HL-60 (cell line): Measurements from ENCODE around the gene MEIKIN.
A peak's percentile ranks its signal among the peaks of the same experiment; 100 is the strongest.

Experiments used
- DNase-seq, 2 experiments: peaks; one replicate each; pipeline ENCODE4 v3.0.0-alpha.2; 2010 to 2020; ENCODE audit warnings: low read depth in 1 of 2, low spot score in 1 of 2
- H3K27ac ChIP-seq: fragments of 250-450 bp; sonication (Bioruptor Pico); replicated peaks from 2 replicates; pipeline ENCODE4 v1.5.1; 2020; ENCODE audit warnings: mild to moderate bottlenecking, moderate library complexity
- H3K27me3 ChIP-seq: fragments of 250-450 bp; sonication (Bioruptor Pico); 2 replicates; pipeline ENCODE4 v1.5.1; 2021; ENCODE audit warnings: mild to moderate bottlenecking, moderate library complexity; ENCODE audit not compliant: insufficient read depth, poor library complexity, severe bottlenecking
- H3K4me3 ChIP-seq: replicated peaks from 2 replicates; pipeline ENCODE4 v1.5.1; 2011; ENCODE audit warnings: mild to moderate bottlenecking, control low read depth, low read length; ENCODE audit not compliant: insufficient read depth
- GABPA ChIP-seq: IDR thresholded peaks from 2 replicates; pipeline ENCODE4 v1.6.1; 2012; ENCODE audit warnings: low read depth
- POLR2AphosphoS5 ChIP-seq: IDR thresholded peaks from 2 replicates; pipeline ENCODE4 v1.6.1; 2012; ENCODE audit warnings: low read depth
- SPI1 ChIP-seq: IDR thresholded peaks from 2 replicates; pipeline ENCODE4 v1.6.1; 2012; ENCODE audit warnings: low read depth, mild to moderate bottlenecking, borderline replicate concordance
- TF ChIP-seq, protein P1 (sequence below): IDR thresholded peaks from one replicate; pipeline ENCODE4 v1.5.1; 2011; ENCODE audit warnings: low read length, control low read depth, inconsistent platforms; ENCODE audit not compliant: insufficient read depth
- TF ChIP-seq, protein P2 (sequence below): IDR thresholded peaks from 2 replicates; pipeline ENCODE4 v1.6.1; 2012; ENCODE audit warnings: low read depth; ENCODE audit not compliant: insufficient replicate concordance

Gene MEIKIN

DNA sequence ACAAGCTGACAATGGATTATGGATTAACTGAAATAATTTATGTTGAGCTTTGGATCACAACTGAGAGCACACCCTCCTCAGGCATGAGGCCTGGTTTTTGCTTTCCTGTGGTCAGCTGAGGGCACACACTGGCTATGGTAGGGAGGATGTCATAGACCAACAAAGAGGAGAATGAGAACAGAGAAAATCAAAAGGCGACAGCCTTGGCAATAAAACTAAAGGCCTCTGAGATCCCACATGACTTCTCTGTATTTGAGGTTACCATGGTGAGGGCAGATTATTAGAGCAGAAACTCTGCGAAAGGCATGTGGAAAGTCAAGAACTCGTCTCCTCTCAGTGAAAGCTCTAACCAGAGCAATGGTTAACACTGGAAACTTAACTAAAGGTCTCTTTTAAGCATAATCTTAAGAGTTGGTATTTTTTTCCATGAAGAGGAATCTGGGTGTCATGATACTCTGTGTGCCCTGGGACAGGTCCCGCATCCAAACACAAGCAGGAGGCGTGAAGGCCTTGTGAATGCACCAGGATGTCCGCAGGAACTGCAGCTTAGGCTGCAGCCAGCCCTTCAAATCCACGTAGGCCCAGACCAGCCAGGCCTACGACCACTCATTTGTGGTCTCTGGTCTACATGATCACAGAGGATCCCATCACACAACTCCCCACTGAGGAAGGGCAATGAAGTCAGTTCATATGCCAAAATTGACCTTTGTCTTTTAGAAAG is 12.4 kb upstream of the MEIKIN start:
- H3K4me3 ChIP-seq = no peak overlapping the region
- no peak overlapping the region for H3K27ac ChIP-seq
- TF ChIP-seq POLR2AphosphoS5 = no peak
- TF ChIP-seq, protein P1, sequence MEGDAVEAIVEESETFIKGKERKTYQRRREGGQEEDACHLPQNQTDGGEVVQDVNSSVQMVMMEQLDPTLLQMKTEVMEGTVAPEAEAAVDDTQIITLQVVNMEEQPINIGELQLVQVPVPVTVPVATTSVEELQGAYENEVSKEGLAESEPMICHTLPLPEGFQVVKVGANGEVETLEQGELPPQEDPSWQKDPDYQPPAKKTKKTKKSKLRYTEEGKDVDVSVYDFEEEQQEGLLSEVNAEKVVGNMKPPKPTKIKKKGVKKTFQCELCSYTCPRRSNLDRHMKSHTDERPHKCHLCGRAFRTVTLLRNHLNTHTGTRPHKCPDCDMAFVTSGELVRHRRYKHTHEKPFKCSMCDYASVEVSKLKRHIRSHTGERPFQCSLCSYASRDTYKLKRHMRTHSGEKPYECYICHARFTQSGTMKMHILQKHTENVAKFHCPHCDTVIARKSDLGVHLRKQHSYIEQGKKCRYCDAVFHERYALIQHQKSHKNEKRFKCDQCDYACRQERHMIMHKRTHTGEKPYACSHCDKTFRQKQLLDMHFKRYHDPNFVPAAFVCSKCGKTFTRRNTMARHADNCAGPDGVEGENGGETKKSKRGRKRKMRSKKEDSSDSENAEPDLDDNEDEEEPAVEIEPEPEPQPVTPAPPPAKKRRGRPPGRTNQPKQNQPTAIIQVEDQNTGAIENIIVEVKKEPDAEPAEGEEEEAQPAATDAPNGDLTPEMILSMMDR = no peak
- TF ChIP-seq, protein P2, sequence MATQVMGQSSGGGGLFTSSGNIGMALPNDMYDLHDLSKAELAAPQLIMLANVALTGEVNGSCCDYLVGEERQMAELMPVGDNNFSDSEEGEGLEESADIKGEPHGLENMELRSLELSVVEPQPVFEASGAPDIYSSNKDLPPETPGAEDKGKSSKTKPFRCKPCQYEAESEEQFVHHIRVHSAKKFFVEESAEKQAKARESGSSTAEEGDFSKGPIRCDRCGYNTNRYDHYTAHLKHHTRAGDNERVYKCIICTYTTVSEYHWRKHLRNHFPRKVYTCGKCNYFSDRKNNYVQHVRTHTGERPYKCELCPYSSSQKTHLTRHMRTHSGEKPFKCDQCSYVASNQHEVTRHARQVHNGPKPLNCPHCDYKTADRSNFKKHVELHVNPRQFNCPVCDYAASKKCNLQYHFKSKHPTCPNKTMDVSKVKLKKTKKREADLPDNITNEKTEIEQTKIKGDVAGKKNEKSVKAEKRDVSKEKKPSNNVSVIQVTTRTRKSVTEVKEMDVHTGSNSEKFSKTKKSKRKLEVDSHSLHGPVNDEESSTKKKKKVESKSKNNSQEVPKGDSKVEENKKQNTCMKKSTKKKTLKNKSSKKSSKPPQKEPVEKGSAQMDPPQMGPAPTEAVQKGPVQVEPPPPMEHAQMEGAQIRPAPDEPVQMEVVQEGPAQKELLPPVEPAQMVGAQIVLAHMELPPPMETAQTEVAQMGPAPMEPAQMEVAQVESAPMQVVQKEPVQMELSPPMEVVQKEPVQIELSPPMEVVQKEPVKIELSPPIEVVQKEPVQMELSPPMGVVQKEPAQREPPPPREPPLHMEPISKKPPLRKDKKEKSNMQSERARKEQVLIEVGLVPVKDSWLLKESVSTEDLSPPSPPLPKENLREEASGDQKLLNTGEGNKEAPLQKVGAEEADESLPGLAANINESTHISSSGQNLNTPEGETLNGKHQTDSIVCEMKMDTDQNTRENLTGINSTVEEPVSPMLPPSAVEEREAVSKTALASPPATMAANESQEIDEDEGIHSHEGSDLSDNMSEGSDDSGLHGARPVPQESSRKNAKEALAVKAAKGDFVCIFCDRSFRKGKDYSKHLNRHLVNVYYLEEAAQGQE = no peak
- TF ChIP-seq SPI1 = no peak
- TF ChIP-seq GABPA = no peak

GRCh38 chr5:131953969-131954368 is 8.5 kb upstream of the MEIKIN start:
- TF ChIP-seq SPI1 = no peak
- no peak for TF ChIP-seq GABPA
- TF ChIP-seq, protein P2 = no peak
- TF ChIP-seq POLR2AphosphoS5 = no peak
- TF ChIP-seq, protein P1 = no peak
- Histone ChIP-seq H3K27ac (no peak overlapping the region), H3K4me3 (no peak overlapping the region), H3K27me3 (no peaks in the 10 kb centered on the region)
- no peak for DNase-seq

More for the DNA sequence above, 12.4 kb upstream of the MEIKIN start:
- no peak for DNase-seq
- H3K27me3 ChIP-seq = no peaks in the 10 kb centered on the region

DNA sequence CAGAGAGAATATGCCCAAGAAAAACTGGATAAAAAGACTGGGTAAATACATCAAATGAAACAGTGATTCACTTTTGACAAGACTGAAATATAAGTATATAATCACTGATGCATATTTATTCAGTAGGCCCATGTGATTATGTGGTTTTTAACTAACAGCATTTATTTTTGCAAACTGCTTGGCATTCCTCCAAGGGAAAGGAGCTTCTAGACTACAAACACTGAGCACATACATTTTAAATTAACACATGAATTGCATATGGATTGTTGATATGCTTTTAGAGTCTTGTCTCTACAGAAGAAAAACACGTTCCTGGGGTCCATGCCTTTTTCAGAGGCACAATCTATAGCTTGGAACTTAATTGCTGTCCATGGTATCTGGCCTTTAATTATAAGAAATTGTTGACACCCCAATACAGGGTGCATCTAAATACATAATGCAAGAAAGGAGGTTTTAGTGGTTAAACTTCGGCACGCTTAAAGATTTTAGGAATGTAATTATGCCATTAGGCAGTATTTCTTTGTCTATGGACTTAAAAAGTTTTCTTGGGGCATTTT is 6.9 kb upstream of the MEIKIN start:
- TF ChIP-seq GABPA = no peak
- TF ChIP-seq, protein P2 = peak; percentile 82
- Histone ChIP-seq H3K4me3 (no peak overlapping the region), H3K27ac (no peak overlapping the region), H3K27me3 (no peaks in the 10 kb centered on the region)
- DNase-seq = no peak
